ENCODE measurements around the gene SPINT3.

The SPINT3 gene

DNA sequence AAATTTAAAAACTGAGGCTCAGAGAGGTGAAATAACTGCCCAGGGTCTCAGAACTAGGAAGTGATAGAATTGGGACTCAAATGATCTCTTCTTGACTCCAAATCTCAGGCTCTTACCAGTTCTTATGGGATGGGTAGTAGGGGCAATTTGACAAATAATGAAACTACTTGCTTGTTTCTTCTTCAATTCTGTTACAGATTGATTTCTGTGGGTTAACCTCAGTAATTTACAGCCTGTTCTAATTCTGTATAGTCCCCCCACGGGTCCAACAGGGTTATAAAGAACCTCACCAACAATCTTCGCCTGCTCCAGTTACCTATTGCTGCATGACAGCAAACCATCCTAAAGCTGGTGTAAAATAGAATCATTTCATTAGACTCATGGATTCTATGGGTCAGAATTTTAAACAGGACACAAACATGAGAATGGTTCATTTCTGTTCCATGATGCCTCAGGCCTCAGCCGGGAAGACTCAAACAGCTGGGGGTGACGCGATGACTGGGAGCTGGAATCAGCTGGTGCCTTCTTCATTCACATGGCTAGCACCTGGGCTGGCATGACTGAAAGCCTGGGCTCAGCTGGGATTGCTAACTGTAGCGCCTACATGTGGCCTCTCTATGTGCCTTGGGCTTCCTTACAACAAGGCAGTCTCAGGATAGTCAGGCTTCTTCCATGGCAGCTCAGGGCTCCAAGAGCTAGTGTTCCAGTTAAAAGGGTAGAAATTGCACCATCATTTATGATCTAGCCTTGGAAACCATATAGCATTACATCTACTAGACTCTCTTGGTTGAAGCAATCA lies 52.5 kb downstream of the SPINT3 start:
- TF ChIP-seq REST (IDR thresholded peaks at IDR 0.05; ENCODE audit: insufficient replicate concordance, low read depth) (no peak), POLR2AphosphoS5 (IDR thresholded peaks at IDR 0.05; ENCODE audit: low read depth) (no peak), SPI1 (IDR thresholded peaks at IDR 0.05; ENCODE audit: borderline replicate concordance, low read depth) (no peak), CTCF (IDR thresholded peaks at IDR 0.05; ENCODE audit: insufficient read depth, low read length) (no peak), GABPA (IDR thresholded peaks at IDR 0.05; ENCODE audit: low read depth) (no peak)
- DNase-seq (ENCODE audit: low read depth in 1 of 2, low spot score in 1 of 2) = no peak
- Histone ChIP-seq H3K4me3 (replicated peaks; ENCODE audit: insufficient read depth, low read length) (no peak overlapping the region), H3K27me3 (ENCODE audit: insufficient read depth, poor library complexity, severe bottlenecking) (peaks cover 3% of the 10 kb centered on the region), H3K27ac (replicated peaks) (no peak overlapping the region)
